GM21576 (cell line): Measurements from ENCODE around the gene NOTCH3.

Experiments
- ATAC-seq: cut with Tn5 transposase; IDR thresholded peaks from one replicate; pipeline ENCODE4 v1.9.1; 2021; ENCODE audit warnings: mild to moderate bottlenecking, moderate library complexity; ENCODE audit not compliant: unreplicated experiment

NOTCH3 gene

DNA sequence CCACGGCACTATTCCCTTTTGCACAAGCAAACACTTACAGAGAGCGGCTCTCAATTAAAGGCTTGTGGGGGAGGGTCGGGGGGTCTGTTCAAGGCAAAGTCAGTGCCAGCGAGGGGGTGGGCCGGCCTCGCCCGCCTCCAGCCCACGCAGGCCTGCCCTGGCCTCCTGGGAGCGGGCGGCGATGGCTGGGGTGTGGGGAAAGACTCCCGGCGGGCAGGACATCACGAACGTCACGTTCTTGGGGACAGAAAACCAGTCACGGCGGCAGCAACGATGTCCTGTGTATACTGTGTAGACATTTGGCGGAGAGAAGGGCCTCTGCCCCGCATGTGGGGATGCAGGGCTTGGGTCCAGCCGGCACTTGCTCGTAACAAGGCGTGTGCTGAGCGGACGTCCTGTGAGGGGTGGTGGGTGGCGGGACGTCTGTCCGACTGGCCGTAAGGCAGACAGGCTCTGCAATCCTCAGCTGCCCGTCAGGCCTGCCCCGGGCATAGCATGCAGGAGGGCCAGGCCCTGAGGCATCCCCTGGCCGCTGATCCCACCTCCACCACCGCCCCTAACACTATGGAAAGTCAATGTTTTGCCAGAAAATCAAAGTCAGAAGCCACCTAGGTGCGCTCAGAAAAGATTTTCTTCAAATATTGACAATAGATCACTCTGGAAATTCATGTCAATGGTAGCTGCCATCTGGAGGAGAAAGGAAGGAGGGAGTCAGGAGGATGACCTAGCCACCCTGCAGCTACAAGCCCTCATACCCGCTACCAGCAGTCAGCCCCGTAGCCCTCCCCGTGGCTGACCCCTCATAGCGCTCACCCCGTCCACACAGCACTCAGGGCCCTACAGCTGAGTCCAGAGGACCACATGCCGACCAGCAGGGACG lies 37.2 kb upstream of the NOTCH3 start:
- ATAC-seq, result no peak

- ATAC-seq, result no peak
These were observed 36.1 kb upstream of the NOTCH3 start for GRCh38 chr19:15236886-15237285.

GRCh38 chr19:15235781-15236180 lies 35.0 kb upstream of the NOTCH3 start:
- ATAC-seq, result no peak

GRCh38 chr19:15234431-15235130 lies 33.8 kb upstream of the NOTCH3 start:
- no peak for ATAC-seq

- ATAC-seq, result no peak
These were observed 30.5 kb upstream of the NOTCH3 start for GRCh38 chr19:15231271-15231670.

- ATAC-seq, result no peak
These were observed 26.5 kb upstream of the NOTCH3 start for GRCh38 chr19:15227261-15227660.

GRCh38 chr19:15225760-15226159 lies 25.0 kb upstream of the NOTCH3 start:
- ATAC-seq, result no peak

DNA sequence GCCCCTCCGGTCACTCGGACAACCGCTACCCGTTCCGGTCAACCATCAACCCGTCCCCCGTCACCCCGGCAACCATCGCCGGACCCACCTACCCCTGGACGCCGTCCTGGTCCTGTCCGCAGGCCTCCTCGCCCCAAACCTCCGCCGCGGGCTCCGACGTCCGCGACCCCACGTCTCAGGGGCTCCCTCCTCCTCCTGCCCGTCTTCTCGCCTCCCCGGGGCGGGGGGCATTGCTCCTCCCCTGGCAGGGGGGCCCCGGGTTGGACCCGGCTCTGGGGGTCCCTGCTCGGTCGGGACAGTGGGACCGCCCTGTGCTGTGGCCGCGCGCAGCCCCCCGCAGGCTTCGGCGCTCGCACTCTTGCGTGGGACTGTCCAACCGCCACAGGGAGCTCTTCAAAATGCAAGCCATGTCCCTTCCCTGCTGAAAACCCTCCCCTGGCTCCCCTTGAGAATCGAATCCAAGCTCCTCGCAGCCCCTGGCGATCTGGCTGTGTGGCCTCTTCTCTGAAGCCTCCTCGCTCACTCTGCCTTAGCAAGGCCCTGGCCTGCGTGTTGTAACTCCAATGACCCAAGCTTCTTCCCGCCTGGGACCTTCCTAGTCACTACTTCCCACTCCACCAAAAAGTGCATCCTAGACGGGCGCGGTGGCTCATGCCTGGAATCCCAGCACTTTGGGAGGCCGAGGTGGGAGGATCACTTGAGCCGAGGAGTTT lies 23.0 kb upstream of the NOTCH3 start:
- no peak for ATAC-seq

DNA sequence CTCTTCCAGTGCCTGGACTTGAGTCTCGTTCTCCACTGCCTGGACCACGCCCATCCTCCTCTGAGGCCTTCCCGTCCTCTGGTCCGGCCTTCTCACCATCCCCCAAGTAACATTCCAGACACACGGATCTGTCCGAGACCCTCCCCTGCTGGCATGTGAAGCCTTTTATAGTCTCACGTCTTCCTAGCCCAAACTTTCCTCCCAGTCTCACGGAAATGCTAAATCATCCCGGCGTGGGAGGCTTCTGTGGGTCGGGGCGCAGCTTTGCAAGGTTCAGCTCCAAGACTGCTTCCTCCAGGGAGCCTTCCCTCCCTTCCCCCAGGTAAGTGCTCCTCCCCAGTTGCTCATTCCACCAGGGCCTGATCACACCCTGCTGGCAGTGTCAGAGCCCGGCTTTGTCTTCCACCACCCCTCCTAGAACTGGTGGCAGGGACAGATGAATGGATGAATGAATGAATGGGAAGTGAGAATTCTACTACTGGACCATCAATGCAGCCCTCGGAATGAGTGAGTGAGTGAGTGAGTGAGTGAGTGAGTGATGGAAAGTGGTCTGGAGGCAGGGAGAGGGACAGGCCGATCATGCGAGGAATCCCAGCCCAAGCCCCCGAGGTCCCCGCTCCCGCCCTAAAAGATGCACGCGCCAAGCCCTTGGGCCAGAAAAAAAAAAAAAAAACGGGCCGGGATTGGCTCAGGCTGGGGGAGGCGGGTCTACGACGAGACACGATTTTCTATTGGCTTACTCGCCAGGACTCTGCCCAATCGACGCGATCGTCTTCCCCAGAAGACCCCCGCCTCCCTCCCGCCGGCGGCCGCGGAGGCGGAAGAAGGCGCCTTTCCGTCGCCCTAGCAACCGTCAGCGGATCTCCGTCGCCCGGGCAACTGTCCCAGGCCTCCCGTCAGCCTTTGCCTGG lies 22.2 kb upstream of the NOTCH3 start:
- ATAC-seq, result no peak

DNA sequence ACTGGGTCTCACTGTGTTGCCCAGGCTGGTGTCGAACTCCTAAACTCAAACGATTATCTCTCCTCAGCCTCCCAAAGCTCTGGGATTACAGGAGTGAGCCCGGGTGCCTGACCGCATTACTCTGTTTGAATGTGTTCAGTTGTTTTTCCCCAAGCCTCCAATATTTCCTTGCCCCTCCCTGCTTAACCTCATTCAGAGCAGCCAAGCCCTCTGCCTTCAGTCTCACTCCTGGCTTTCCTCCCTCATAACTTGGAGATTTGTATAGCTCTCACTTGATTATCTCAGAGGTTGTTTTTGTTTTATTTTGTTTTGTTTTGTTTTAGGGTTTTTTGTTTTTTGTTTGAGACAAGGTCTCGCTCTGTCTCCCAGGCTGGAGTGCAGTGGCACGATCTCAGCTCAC lies 20.0 kb upstream of the NOTCH3 start:
- ATAC-seq, result no peak

- no peak for ATAC-seq
These were observed 17.7 kb upstream of the NOTCH3 start for GRCh38 chr19:15218501-15218900.

GRCh38 chr19:15216363-15216762 lies 15.6 kb upstream of the NOTCH3 start:
- ATAC-seq, result no peak

GRCh38 chr19:15213715-15214381 lies 13.1 kb upstream of the NOTCH3 start:
- no peak for ATAC-seq

GRCh38 chr19:15212711-15213110 lies 11.9 kb upstream of the NOTCH3 start:
- ATAC-seq, result no peak

DNA sequence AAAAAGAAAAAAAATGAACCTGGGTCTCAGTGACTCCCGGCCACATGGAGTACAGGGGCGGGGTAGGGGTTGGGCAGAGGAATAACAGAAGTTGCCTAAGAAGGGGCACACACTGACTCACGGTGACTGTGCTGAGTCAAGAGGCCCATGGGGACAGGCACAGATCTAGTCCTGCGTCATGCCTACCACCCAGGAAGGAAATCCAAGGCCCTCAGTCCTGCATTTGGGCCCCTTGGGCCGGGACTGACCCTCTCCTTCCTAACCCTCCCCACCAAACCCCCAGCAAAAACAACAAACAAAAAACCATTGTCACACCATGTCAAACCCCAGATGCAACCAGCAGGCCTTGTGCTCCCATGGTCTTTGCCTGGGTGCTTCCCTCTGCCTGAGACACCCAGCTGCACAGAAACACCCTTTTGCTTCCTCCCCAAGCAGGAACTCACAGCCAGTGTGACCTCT lies 9.6 kb upstream of the NOTCH3 start:
- ATAC-seq, result no peak

GRCh38 chr19:15201374-15202023 lies 704 bp upstream of the NOTCH3 start:
- no peak for ATAC-seq

DNA sequence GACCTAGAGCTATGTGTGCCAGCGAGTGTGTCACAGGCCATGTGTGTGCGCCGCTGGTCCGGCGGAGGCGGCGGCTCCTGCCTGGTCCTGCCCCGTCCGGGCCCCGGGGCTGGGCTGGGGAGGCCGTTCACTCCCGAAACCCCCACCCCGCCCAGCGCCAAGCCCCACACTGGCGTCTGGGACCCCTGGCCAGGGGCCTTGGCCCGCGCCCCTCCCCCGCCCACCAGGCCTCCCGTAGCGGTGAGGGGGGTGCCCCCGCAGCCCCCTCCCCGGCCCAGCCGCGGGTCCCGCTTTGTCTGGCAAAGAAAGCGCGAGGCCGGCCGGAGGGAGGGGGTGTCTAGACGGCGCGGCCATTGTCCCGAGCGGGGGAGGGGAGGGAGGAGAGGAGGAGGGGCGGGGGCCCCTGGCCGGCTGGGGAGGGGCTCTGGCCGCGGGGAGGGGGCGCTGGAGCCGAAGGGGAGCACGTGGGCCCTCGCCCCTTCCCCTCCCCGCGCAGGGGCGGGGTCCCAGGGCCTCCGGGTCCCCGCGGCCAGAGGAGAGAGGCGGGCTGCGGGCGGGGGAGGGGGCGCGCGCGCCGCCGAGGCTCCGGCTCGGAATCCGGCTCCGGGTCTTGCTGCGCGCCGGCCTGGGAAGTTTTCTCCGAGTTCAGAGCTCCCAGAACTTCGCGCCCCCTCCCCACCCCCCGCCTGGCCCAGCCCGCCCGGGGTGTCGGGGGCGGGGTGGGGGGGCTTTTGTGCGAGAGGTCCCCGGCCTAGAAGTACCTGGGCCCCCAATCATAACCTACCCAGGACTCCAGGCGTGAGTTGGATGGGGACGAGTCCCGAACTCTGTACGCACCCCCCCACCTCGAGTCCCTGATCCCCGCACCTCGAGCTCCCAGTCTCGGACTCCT lies 888 bp downstream of the NOTCH3 start:
- no peak for ATAC-seq

DNA sequence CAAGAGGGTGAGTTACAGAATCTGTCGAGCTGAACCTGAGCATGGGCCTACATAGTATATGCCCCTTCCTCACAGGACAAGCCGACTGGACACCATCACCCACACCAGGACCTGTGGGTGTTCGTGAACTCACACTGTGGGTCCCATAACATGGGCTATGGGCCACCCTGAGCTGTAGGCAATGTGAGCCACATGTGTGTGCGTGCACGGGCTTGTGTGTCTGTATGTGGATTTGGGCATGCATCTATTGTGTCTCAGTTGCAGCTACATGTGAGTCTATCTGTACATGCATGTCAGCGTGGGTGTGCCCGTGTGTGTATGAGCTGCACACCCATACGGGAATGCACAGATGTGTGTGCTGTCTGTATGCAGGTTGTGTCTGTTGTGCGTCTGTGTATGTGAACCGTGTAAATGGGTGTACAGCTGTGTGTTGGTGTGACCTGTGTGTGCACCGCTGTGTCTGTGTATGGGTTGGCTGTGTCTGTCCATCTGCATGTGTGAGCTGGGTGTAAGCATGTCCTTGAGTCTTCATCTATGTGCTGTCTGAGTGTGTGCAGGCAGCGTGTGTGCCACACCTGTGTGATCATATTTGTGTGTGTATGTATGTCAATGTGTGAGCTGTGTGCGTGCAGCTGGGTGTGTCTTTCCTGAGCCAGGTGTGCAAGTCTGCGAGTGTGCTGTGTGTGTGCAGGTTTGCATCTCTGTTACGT lies 1.7 kb downstream of the NOTCH3 start:
- no peak for ATAC-seq
